GM12878 (cell line): Measurements from ENCODE around the gene SCN4A.

ENCODE experiments used
- BHLHE40 ChIP-seq, 2 experiments: fragments of 450-650 bp in 1 of 2; IDR thresholded peaks; 2 replicates each; pipeline ENCODE4 v1.6.1; 2011 to 2017; ENCODE audit warnings: low read depth in 2 of 2, borderline replicate concordance in 1 of 2, improper control_type of control experiment in 1 of 2, low read length in 1 of 2, mild to moderate bottlenecking in 1 of 2
- CTCF ChIP-seq, 3 experiments: IDR thresholded peaks in 2 of 3; conservative IDR thresholded peaks in 1 of 3; 2 replicates each; pipeline ENCODE4 v1.5.1; 2011; ENCODE audit warnings: low read depth in 3 of 3, low read length in 3 of 3, mild to moderate bottlenecking in 3 of 3, control low read depth in 2 of 3, moderate library complexity in 2 of 3, inconsistent platforms in 1 of 3, mixed read lengths in 1 of 3; ENCODE audit not compliant: control insufficient read depth in 2 of 3, insufficient read depth in 1 of 3; ENCODE audit errors: extremely low read depth in 1 of 3
- EGR1 ChIP-seq, 2 experiments: IDR thresholded peaks; 1 replicate in 1 of 2; 2 replicates in 1 of 2; pipeline ENCODE4 v1.6.1; 2011 to 2012; ENCODE audit warnings: low read depth in 2 of 2, low read length in 2 of 2, borderline replicate concordance in 1 of 2, mild to moderate bottlenecking in 1 of 2, moderate library complexity in 1 of 2
- EZH2 ChIP-seq: IDR thresholded peaks from 2 replicates; pipeline ENCODE4 v1.6.1; 2012; ENCODE audit warnings: low read depth, mild to moderate bottlenecking, control low read depth, inconsistent platforms, low read length, borderline replicate concordance; ENCODE audit not compliant: control insufficient read depth
- HDGF ChIP-seq: fragments of 450-650 bp; IDR thresholded peaks from 2 replicates; pipeline ENCODE4 v1.6.1; 2016; ENCODE audit warnings: antibody characterized with exemption
- ZNF592 ChIP-seq: fragments of 450-650 bp; IDR thresholded peaks from 2 replicates; pipeline ENCODE4 v1.6.1; 2017; ENCODE audit warnings: mild to moderate bottlenecking, moderate library complexity

GRCh38 chr17:63975541-63976092 lies 2.9 kb upstream of the SCN4A start:
- TF ChIP-seq EZH2, result no peak
- TF ChIP-seq HDGF, result no peak
- no peak for TF ChIP-seq ZNF592
- TF ChIP-seq CTCF (IDR thresholded peaks at IDR 0.05 in 2 of 3, conservative IDR thresholded peaks at IDR 0.05 in 1 of 3; ENCODE audit: control insufficient read depth in 2 of 3, extremely low read depth in 1 of 3, insufficient read depth in 1 of 3, low read depth in 3 of 3, low read length in 3 of 3), result no peak
- no peak for TF ChIP-seq EGR1 (IDR thresholded peaks at IDR 0.05; ENCODE audit: borderline replicate concordance in 1 of 2, low read depth in 2 of 2, low read length in 2 of 2)
- TF ChIP-seq BHLHE40 (IDR thresholded peaks at IDR 0.05; ENCODE audit: borderline replicate concordance in 1 of 2, low read depth in 2 of 2, low read length in 1 of 2), result no peak
